Activated CD8-positive, alpha-beta memory T cell treated with anti-CD3 and anti-CD28 coated beads for 4 hours (primary cell): ENCODE data around the gene GDF7.

Experiments
- DNase-seq, 2 donors: peaks; one replicate each; pipeline ENCODE4 v3.0.0-alpha.2; 2020; ENCODE audit warnings: low read depth in 2 of 2

Gene GDF7

GRCh38 chr2:20673686-20674308 is 6.9 kb downstream of the GDF7 start:
- DNase-seq: no peak

GRCh38 chr2:20674309-20674965 is 7.5 kb downstream of the GDF7 start:
- no peak for DNase-seq

GRCh38 chr2:20674974-20675679 is 8.2 kb downstream of the GDF7 start:
- DNase-seq: no peak

- DNase-seq: no peak
Measured at GRCh38 chr2:20675701-20676352, 8.9 kb downstream of the GDF7 start.

- no peak for DNase-seq
Measured at GRCh38 chr2:20676353-20677215, 9.6 kb downstream of the GDF7 start.

- no peak for DNase-seq
Measured at GRCh38 chr2:20677301-20678085, 10.5 kb downstream of the GDF7 start.

- no peak for DNase-seq
Measured at GRCh38 chr2:20678086-20678395, 11.1 kb downstream of the GDF7 start.

- DNase-seq: no peak
Measured at GRCh38 chr2:20678780-20679179, 11.8 kb downstream of the GDF7 start.

GRCh38 chr2:20680744-20681375 is 13.9 kb downstream of the GDF7 start:
- DNase-seq: no peak

GRCh38 chr2:20682167-20682920 is 15.4 kb downstream of the GDF7 start:
- no peak for DNase-seq

- no peak for DNase-seq
Measured at GRCh38 chr2:20684581-20685063, 17.7 kb downstream of the GDF7 start.

GRCh38 chr2:20687260-20687832 is 20.4 kb downstream of the GDF7 start:
- no peak for DNase-seq

- DNase-seq: no peak
Measured at GRCh38 chr2:20689428-20690264, 22.7 kb downstream of the GDF7 start.

GRCh38 chr2:20691076-20691734 is 24.3 kb downstream of the GDF7 start:
- DNase-seq: no peak

- no peak for DNase-seq
Measured at GRCh38 chr2:20692081-20692480, 25.1 kb downstream of the GDF7 start.

- no peak for DNase-seq
Measured at GRCh38 chr2:20693317-20693716, 26.4 kb downstream of the GDF7 start.

- no peak for DNase-seq
Measured at GRCh38 chr2:20696366-20696765, 29.4 kb downstream of the GDF7 start.
